Measurements from ENCODE around the gene OPN4. TPM values are rescaled to one million over a fixed set of nuclear protein-coding genes. Genes with fewer than 3 reads are reported as not detected.

OPN4 gene
- total and polyA plus RNA-seq, 2 donors (not counting 3 experiments of a cell fraction or from before 2014, with no cell fraction given), result not detected

- CTCF ChIA-PET, result interaction anchor here (0.8 to 5.8 kb wide), 4 partner anchors 9 to 279 kb away, joined by 3 to 29 read pairs (median 3); no protein-coding TSS in a partner anchor
- H3K79me2 ChIP-seq (ENCODE audit: control insufficient read depth, insufficient read depth, low read length), result no peaks in the 10 kb centered on the region
- no peak for DNase-seq (ENCODE audit: low read depth, low spot score)
- H3K27ac ChIP-seq (ENCODE audit: insufficient read depth, low read depth, low read length), result no peak overlapping the region
- H3K27me3 ChIP-seq (ENCODE audit: control insufficient read depth in 2 of 2, insufficient read depth in 2 of 2, low read length in 2 of 2), result peaks cover 9 to 14% of the 10 kb centered on the region in 2 experiments
- H3K9ac ChIP-seq (replicated peaks; ENCODE audit: extremely low read depth, insufficient read depth, low read length), result no peak overlapping the region
- H2AFZ ChIP-seq (ENCODE audit: low read depth, low read length), result no peak overlapping the region
- H4K20me1 ChIP-seq (replicated peaks; ENCODE audit: control insufficient read depth, extremely low read depth, insufficient read depth, low read length), result no peaks in the 10 kb centered on the region
- H3K4me2 ChIP-seq (ENCODE audit: insufficient read depth, low read length), result no peak overlapping the region
- POLR2A ChIA-PET, result no interaction called here
- no peaks in the 10 kb centered on the region for H3K4me1 ChIP-seq (ENCODE audit: control insufficient read depth, extremely low read depth, insufficient read depth, low read length)
- dilution Hi-C loops (cut with MboI; ENCODE audit: extremely low pct_ligation_motif_present, low sequenced_read_pairs), result no loop called here
- no peaks in the 10 kb centered on the region for H3K9me1 ChIP-seq (replicated peaks; ENCODE audit: control insufficient read depth, extremely low read depth, insufficient read depth, low read length)
- no peak for TF ChIP-seq POLR2AphosphoS5 (IDR thresholded peaks at IDR 0.05; ENCODE audit: insufficient read depth, low read depth, low read length)
- intact Hi-C loops (cut with micrococcal nuclease), result no loop called here
- BruUV-seq (replicated peaks), result no TSS peak
- H3K9me3 ChIP-seq (replicated peaks; ENCODE audit: control insufficient read depth, insufficient read depth, low read length), result no peaks in the 10 kb centered on the region
- H3K36me3 ChIP-seq (ENCODE audit: control insufficient read depth in 2 of 2, extremely low read depth in 1 of 2, insufficient read depth in 2 of 2, low read length in 2 of 2), result no peaks in the 10 kb centered on the region
- H3K4me3 ChIP-seq (replicated peaks in 1 of 3; ENCODE audit: insufficient read depth in 1 of 3, low read depth in 1 of 3, low read length in 3 of 3), result no peak overlapping the region
- no peak for FAIRE-seq
Observed at GRCh38 chr10:86681047-86681446, 26.7 kb downstream of the OPN4 start.

- Histone ChIP-seq H2AFZ (ENCODE audit: low read depth, low read length) (no peak overlapping the region), H3K36me3 (ENCODE audit: control insufficient read depth in 2 of 2, extremely low read depth in 1 of 2, insufficient read depth in 2 of 2, low read length in 2 of 2) (no peaks in the 10 kb centered on the region), H3K9me3 (replicated peaks; ENCODE audit: control insufficient read depth, insufficient read depth, low read length) (no peaks in the 10 kb centered on the region), H4K20me1 (replicated peaks; ENCODE audit: control insufficient read depth, extremely low read depth, insufficient read depth, low read length) (no peaks in the 10 kb centered on the region), H3K27ac (ENCODE audit: insufficient read depth, low read depth, low read length) (no peak overlapping the region), H3K9ac (replicated peaks; ENCODE audit: extremely low read depth, insufficient read depth, low read length) (no peak overlapping the region), H3K4me1 (ENCODE audit: control insufficient read depth, extremely low read depth, insufficient read depth, low read length) (no peaks in the 10 kb centered on the region), H3K4me2 (ENCODE audit: insufficient read depth, low read length) (no peak overlapping the region), H3K79me2 (ENCODE audit: control insufficient read depth, insufficient read depth, low read length) (no peaks in the 10 kb centered on the region), H3K27me3 (ENCODE audit: control insufficient read depth in 2 of 2, insufficient read depth in 2 of 2, low read length in 2 of 2) (peaks cover 9 to 14% of the 10 kb centered on the region in 2 experiments), H3K4me3 (replicated peaks in 1 of 3; ENCODE audit: insufficient read depth in 1 of 3, low read depth in 1 of 3, low read length in 3 of 3) (no peak overlapping the region), H3K9me1 (replicated peaks; ENCODE audit: control insufficient read depth, extremely low read depth, insufficient read depth, low read length) (no peaks in the 10 kb centered on the region)
- TF ChIP-seq POLR2A (IDR thresholded peaks at IDR 0.05; ENCODE audit: low read depth, low read length) (no peak), MAX (IDR thresholded peaks at IDR 0.05; ENCODE audit: insufficient read depth, insufficient read length) (no peak), POLR2AphosphoS5 (IDR thresholded peaks at IDR 0.05; ENCODE audit: insufficient read depth, low read depth, low read length) (no peak), EZH2 (IDR thresholded peaks at IDR 0.05; ENCODE audit: borderline replicate concordance, low read depth, low read length, severe bottlenecking) (no peak), FOS (IDR thresholded peaks at IDR 0.05; ENCODE audit: borderline replicate concordance, insufficient read depth, low read length) (no peak), JUN (IDR thresholded peaks at IDR 0.05; ENCODE audit: borderline replicate concordance, insufficient read depth, insufficient read length, low read depth) (no peak), CTCF (IDR thresholded peaks at IDR 0.05; ENCODE audit: extremely low read depth in 1 of 2, insufficient read depth in 1 of 2, low read depth in 1 of 2, low read length in 2 of 2) (no peak), MYC (IDR thresholded peaks at IDR 0.05; ENCODE audit: low read depth, low read length) (no peak), GATA2 (IDR thresholded peaks at IDR 0.05; ENCODE audit: insufficient read depth, insufficient read length, low read depth, low read length) (no peak)
- DNase-seq (ENCODE audit: low read depth, low spot score) (no peak), FAIRE-seq (no peak)
- CTCF ChIA-PET, result interaction anchor here (1.2 to 5.8 kb wide), 2 partner anchors 13 to 217 kb away, joined by 3 to 29 read pairs; no protein-coding TSS in a partner anchor
- dilution Hi-C loops (cut with MboI; ENCODE audit: extremely low pct_ligation_motif_present, low sequenced_read_pairs) (no loop called here), intact Hi-C loops (cut with micrococcal nuclease) (no loop called here)
- BruUV-seq (replicated peaks), result no TSS peak
- POLR2A ChIA-PET, result no interaction called here
Observed at GRCh38 chr10:86681722-86682386, 27.5 kb downstream of the OPN4 start.

All from endothelial cell of umbilical vein (primary cell).